Upper lobe of left lung (tissue), 4 donors: ENCODE results near the gene WNT6.

Source experiments
- CTCF ChIP-seq, 6 experiments: fragments of 450-650 bp in 4 of 6; fragments of 200-600 bp in 2 of 6; sonication (generic) in 2 of 6; IDR thresholded peaks; one replicate each; pipeline ENCODE4 v1.5.1; 2016 to 2019; ENCODE audit warnings: antibody characterized with exemption in 6 of 6
- POLR2A ChIP-seq, 4 donors: fragments of 450-650 bp; IDR thresholded peaks; one replicate each; pipeline ENCODE4 v1.5.1; 2016 to 2017; ENCODE audit warnings: antibody characterized with exemption in 4 of 4, mild to moderate bottlenecking in 2 of 4
- POLR2AphosphoS5 ChIP-seq, 2 donors: sonication (generic); formaldehyde crosslinking; IDR thresholded peaks; one replicate each; pipeline ENCODE4 v1.5.1; 2017; ENCODE audit warnings: antibody characterized with exemption in 2 of 2

- no peak for TF ChIP-seq POLR2A (IDR thresholded peaks at IDR 0.05)
- TF ChIP-seq CTCF (IDR thresholded peaks at IDR 0.05) = no peak
- no peak for TF ChIP-seq POLR2AphosphoS5 (IDR thresholded peaks at IDR 0.05)
Observed at GRCh38 chr2:218830526-218831306, 28.9 kb upstream of the WNT6 start.
